Measurements from ENCODE around the gene C1orf115. TPM values are rescaled to one million over a fixed set of nuclear protein-coding genes. Genes with fewer than 3 reads are reported as not detected.

C1orf115 gene
- total RNA-seq, 4 donors from 2014 or later: 7.1 to 28.0 (median 12.9) TPM

DNA sequence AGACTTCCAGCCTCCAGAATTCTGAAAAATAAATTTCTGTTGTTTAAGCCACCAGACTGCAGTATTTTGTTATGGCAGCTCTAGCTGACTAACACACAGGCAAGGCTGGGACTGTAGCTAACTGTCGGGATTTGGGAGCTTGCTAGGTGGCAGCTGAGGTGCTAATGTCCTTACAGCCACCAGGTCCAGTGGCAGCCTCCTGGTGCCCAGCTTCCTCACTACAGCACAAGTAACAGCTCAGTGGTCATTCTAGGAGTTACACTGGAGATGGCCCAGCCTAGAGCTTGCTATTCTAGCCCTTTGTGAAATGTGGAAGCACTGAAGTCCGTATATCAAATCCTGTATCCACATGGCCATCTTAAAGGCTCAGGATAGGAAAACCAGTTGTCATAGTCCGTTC is 4.3 kb upstream of the C1orf115 start:
- Histone ChIP-seq H3K9me3 (no peaks in the 10 kb centered on the region), H3K4me3 (no peak overlapping the region), H3K27ac (no peak overlapping the region), H3K4me1 (peaks cover 0 to 10% of the 10 kb centered on the region in 2 donors), H3K27me3 (peaks cover 0 to 9% of the 10 kb centered on the region in 2 donors), H3K36me3 (no peaks in the 10 kb centered on the region)
- no peak for DNase-seq
- intact Hi-C loops (cut with DNase I; ENCODE audit: low total_unique reads): no loop called here
- TF ChIP-seq POLR2A (IDR thresholded peaks at IDR 0.05): no peak
- TF ChIP-seq, protein P1, sequence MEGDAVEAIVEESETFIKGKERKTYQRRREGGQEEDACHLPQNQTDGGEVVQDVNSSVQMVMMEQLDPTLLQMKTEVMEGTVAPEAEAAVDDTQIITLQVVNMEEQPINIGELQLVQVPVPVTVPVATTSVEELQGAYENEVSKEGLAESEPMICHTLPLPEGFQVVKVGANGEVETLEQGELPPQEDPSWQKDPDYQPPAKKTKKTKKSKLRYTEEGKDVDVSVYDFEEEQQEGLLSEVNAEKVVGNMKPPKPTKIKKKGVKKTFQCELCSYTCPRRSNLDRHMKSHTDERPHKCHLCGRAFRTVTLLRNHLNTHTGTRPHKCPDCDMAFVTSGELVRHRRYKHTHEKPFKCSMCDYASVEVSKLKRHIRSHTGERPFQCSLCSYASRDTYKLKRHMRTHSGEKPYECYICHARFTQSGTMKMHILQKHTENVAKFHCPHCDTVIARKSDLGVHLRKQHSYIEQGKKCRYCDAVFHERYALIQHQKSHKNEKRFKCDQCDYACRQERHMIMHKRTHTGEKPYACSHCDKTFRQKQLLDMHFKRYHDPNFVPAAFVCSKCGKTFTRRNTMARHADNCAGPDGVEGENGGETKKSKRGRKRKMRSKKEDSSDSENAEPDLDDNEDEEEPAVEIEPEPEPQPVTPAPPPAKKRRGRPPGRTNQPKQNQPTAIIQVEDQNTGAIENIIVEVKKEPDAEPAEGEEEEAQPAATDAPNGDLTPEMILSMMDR (IDR thresholded peaks at IDR 0.05): no peak

DNA sequence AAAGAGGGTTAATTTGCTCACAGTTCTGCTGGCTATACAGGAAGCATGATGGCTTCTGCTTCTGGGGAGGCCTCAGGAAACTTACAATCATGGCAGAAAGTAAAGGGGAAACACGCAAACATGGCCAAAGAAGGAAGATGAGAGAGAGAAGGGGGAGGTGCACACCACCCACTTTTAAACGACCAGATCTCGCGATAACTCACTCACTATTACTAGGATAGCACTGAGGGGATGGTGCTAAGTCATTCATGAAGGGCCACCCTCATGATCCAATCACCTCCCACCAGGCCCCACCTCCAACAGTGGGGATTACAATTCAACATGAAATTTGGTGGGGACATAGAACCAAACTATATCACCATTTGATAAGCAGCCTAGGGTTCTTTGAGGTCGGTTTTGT is 2.4 kb upstream of the C1orf115 start:
- no peak for DNase-seq
- Histone ChIP-seq H3K9me3 (no peaks in the 10 kb centered on the region), H3K27ac (no peak overlapping the region), H3K4me3 (no peak overlapping the region), H3K4me1 (peaks cover 0 to 10% of the 10 kb centered on the region in 2 donors), H3K36me3 (no peaks in the 10 kb centered on the region), H3K27me3 (peaks cover 0 to 9% of the 10 kb centered on the region in 2 donors)
- TF ChIP-seq, protein P1 (IDR thresholded peaks at IDR 0.05): no peak
- TF ChIP-seq POLR2A (IDR thresholded peaks at IDR 0.05): no peak
- intact Hi-C loops (cut with DNase I; ENCODE audit: low total_unique reads): no loop called here

DNA sequence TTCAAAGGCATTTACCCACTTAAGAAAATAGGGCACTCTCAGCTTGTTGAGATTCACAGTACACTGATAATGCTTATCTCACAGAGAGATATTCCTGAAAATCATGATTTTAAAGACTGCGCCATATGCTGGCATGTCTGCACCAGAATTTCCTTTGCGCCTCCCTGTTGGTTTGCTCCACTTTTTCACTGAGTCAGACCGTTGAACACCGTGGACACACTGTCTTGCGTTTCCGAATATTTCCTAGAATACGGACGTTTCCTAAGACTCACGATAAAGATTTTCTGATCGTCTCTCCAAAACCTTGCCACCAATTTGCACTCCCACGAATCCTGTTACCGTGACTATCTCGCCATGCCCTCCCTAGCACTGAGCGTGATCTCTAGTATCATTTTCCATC is 497 bp upstream of the C1orf115 start:
- DNase-seq: no peak
- Histone ChIP-seq H3K9me3 (no peaks in the 10 kb centered on the region), H3K4me1 (peaks cover 0 to 10% of the 10 kb centered on the region in 2 donors), H3K4me3 (peak overlapping the region in 1 of 2 donors; percentile 52), H3K27me3 (peaks cover 0 to 9% of the 10 kb centered on the region in 2 donors), H3K27ac (no peak overlapping the region), H3K36me3 (no peaks in the 10 kb centered on the region)
- no peak for TF ChIP-seq POLR2A (IDR thresholded peaks at IDR 0.05)
- TF ChIP-seq, protein P1 (IDR thresholded peaks at IDR 0.05): no peak
- intact Hi-C loops (cut with DNase I; ENCODE audit: low total_unique reads): no loop called here

DNA sequence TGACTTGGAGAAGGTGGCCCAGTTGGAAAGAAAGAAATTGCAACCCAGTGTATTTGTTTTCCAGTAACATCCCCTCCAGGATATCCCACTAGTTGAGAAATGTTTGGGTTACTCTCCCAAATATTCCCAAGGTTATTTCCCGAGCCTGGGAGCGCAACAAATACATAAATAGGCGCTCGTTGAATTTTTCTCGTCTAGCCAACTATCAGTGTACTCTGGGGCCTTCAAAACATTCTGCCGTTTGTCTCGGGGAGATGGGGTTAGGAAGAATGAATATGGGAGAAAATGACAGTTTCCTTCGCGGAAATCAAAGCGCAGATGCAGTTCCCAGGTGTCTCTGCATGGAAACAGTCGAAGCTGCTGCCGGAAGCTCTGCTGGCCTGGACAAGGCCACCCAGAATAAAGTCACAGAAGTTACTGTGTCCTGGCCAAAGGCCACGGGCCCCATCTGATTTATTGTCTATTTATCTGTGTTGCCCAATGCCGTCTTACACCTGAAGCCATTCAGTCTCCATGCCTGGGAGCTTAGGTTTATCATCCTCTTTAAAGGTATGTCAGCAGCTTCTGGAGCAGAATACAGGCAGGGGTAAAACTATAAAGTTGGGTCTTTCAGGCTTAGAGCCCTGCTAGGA is 1.0 kb downstream of the C1orf115 start:
- intact Hi-C loops (cut with DNase I; ENCODE audit: low total_unique reads): no loop called here
- H3K36me3 ChIP-seq: no peaks in the 10 kb centered on the region
- no peaks in the 10 kb centered on the region for H3K9me3 ChIP-seq
- peaks cover 0 to 10% of the 10 kb centered on the region in 2 donors for H3K4me1 ChIP-seq
- no peak overlapping the region for H3K27ac ChIP-seq
- no peak for TF ChIP-seq POLR2A (IDR thresholded peaks at IDR 0.05)
- TF ChIP-seq, protein P1 (IDR thresholded peaks at IDR 0.05): no peak
- no peak for DNase-seq
- peaks cover 0 to 9% of the 10 kb centered on the region in 2 donors for H3K27me3 ChIP-seq
- H3K4me3 ChIP-seq: peak overlapping the region; percentile 25 to 52

DNA sequence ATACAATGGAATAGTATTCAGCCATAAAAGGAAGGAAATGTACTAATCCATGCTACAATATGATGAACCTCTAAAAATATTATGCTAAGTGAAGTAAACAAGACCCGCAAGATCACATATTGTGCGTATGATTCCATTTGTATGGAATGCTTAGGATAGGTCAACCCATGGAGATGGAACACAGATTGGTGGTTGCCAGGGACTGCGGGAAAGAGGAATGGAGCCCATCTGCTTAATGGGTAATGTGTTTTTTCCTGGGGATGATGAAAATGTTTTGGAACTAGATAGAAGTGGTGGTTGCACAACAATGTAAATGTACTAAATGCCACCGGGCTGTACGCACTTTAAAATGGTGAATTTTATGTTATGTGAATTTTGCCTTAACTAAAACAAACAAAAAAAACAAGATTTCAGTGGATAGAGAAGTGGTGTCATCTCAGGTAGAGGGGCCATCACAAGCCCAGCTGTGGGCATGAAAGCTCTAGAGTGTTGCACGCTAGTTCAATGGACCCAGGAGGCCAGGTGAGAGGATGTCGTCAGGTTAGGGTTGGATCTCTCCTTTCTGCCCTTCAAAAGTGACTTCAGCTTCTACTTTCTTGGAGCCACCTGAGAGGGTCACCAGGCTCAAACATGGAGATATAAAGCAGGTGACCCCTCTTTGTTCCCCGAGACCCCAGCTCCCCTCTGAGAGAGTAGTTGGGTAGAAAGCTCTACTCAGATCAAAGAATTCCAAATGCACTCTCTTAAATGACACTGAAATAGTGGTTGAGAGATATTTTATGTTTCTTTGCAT is 2.5 kb downstream of the C1orf115 start:
- TF ChIP-seq, protein P1 (IDR thresholded peaks at IDR 0.05): no peak
- no peak for TF ChIP-seq POLR2A (IDR thresholded peaks at IDR 0.05)
- peaks cover 0 to 9% of the 10 kb centered on the region in 2 donors for H3K27me3 ChIP-seq
- H3K4me3 ChIP-seq: no peak overlapping the region
- no peaks in the 10 kb centered on the region for H3K9me3 ChIP-seq
- intact Hi-C loops (cut with DNase I; ENCODE audit: low total_unique reads): no loop called here
- no peak overlapping the region for H3K27ac ChIP-seq
- peaks cover 0 to 10% of the 10 kb centered on the region in 2 donors for H3K4me1 ChIP-seq
- no peaks in the 10 kb centered on the region for H3K36me3 ChIP-seq
- DNase-seq: no peak
